Activated CD4-positive, alpha-beta T cell treated with anti-CD3 and anti-CD28 coated beads for 36 hours (primary cell): ENCODE data around the gene NTN3. TPM values are rescaled to one million over a fixed set of nuclear protein-coding genes. Genes with fewer than 3 reads are reported as not detected.

Experiments used
- ATAC-seq: fragments of 200-7000 bp; cut with Tn5 transposase; one replicate; pipeline ENCODE4 v1.10.0; 2021; ENCODE audit warnings: mild to moderate bottlenecking, moderate library complexity
- CTCF ChIA-PET: fragments of 350-600 bp; sonication (Branson Sonifier 250); formaldehyde crosslinking; loops from one replicate; lab custom pipeline; 2021; ENCODE audit warnings: antibody characterized with exemption; lab: Charles Lee
- POLR2A ChIA-PET: fragments of 350-600 bp; sonication (Branson Sonifier 250); formaldehyde crosslinking; loops from one replicate; lab custom pipeline; 2021; ENCODE audit warnings: antibody characterized with exemption, inconsistent platforms; lab: Charles Lee
- DNase-seq: peaks from one replicate; pipeline ENCODE4 v3.0.0-alpha.2; 2020
- H3K27ac Mint-ChIP-seq: one replicate; pipeline ENCODE4 v1.8.0; 2021; ENCODE audit warnings: mixed read lengths
- H3K27me3 Mint-ChIP-seq: one replicate; pipeline ENCODE4 v1.8.0; 2021; ENCODE audit warnings: mixed read lengths
- H3K36me3 Mint-ChIP-seq: one replicate; pipeline ENCODE4 v1.8.0; 2021; ENCODE audit warnings: low read depth, mixed read lengths
- H3K4me1 Mint-ChIP-seq: one replicate; pipeline ENCODE4 v1.8.0; 2021; ENCODE audit warnings: mixed read lengths
- H3K4me3 Mint-ChIP-seq: one replicate; pipeline ENCODE4 v1.8.0; 2021; ENCODE audit warnings: mild to moderate bottlenecking, moderate library complexity, mixed read lengths
- H3K9me3 Mint-ChIP-seq: one replicate; pipeline ENCODE4 v1.8.0; 2021; ENCODE audit warnings: low read depth, mixed read lengths
- intact Hi-C, 2 experiments: fragments of 100-400 bp; cut with DNase I in 1 of 2; cut with micrococcal nuclease in 1 of 2; formaldehyde crosslinking; loops; one replicate each; pipeline versions ENCODE4 v1.14.2 to v1.15.1; 2022 to 2024; cut with DNase I, micrococcal nuclease
- total RNA-seq, 2 experiments: library from RNA; stranded (reverse); gene quantifications; one replicate each; pipeline ENCODE4 v1.2.3, GENCODE V29; 2021

NTN3 gene
- total RNA-seq, 2 experiments from 2014 or later, result not detected

DNA sequence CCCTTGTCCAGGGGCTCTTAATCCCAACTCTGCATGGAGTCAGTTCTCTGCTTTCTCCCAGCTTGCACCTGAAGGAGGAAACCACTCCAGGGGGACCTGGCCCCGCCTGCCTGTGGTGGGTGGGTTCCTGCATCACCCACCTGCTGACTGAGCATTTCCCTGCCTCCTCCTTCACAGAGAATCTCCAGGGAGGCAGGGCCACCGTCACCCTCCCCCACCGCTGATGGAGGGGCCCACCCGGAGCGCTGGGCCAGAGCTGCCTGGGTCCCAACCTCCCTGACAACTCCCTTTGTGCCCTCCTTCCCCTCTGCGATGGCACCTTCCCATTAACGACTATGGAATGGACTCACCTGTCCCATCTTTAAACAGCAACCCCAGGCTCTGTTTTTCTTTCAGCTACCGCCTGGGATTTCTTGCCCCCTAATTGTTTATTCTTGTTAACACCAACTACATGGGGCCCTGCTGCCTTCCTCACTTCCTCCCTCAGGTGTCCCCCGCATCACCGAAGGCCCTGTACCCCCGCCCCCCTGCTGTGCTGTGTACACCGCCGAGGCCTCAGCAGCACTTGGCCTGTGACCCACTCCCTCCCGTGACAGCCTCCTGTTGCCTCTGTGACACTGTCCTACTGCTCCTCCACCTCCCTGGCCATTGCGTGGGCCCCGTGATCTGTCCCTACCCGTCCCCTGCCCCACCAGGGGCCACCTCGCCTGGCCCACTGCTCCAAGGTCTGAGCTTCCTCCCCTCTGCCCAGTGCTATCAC is 12.0 kb upstream of the NTN3 start:
- intact Hi-C loops, result loop anchor here in 1 of 2 experiments (1.0 kb wide), 1 partner anchor 42 kb away; no protein-coding TSS in a partner anchor
- peaks cover 6% of the 10 kb centered on the region for H3K4me1 Mint-ChIP-seq
- no peaks in the 10 kb centered on the region for H3K27me3 Mint-ChIP-seq
- CTCF ChIA-PET, result interaction anchor here (0.8 to 0.9 kb wide), 2 partner anchors 30 to 42 kb away, joined by 3 read pairs; partner anchors contain the start of gene CCNF
- peak overlapping the region; percentile 67 for H3K27ac Mint-ChIP-seq
- H3K9me3 Mint-ChIP-seq, result no peaks in the 10 kb centered on the region
- peak overlapping the region; percentile 73 for H3K4me3 Mint-ChIP-seq
- no peak for ATAC-seq
- peaks cover 17% of the 10 kb centered on the region for H3K36me3 Mint-ChIP-seq
- POLR2A ChIA-PET, result interaction anchor here (0.6 to 1.5 kb wide), 4 partner anchors 30 to 304 kb away, joined by 3 to 6 read pairs (median 4); partner anchors contain the start of genes ABCA3, CCNF and TRAF7
- DNase-seq, result no peak

DNA sequence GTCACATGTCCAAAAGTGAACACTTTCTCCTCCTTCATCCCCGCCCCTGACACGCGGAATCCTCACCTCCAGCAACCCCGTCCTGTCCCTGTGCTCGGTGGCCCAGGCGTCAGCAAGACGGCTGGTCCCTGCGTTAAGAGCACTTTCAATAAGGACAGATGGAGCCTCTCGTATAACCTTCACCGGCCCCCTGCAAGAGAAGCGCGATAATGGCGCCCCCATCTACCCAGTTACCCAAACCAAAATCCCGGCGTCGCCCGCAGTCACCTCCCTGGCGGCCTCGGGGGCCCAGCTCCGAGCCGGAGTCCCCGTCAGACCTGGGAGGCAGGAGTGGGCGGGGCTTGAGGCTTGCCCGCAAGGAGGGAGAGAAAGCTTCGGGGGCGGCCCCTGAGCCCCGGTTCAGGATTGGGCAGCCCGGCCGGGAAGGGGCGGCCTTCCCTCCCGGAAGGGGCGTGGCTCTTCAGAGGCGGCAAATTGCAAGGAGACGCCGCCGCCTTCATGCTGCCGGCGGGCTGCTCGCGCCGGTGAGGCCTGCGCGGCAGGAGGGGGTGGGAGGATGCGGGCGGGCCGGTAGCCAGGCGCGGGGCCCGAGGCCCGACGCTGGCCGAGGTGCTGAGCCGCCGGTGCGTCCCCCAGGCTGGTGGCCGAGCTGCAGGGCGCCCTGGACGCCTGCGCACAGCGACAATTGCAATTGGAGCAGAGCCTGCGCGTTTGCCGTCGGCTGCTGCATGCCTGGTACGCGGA is 11.3 kb upstream of the NTN3 start, which contains the start of gene TEDC2:
TSS of gene TEDC2 (plus strand) at position 463 of the 744 bp plus-strand sequence. CDS start at position 499, 36 bp downstream.
- CTCF ChIA-PET, result interaction anchor here (0.6 to 0.9 kb wide), 3 partner anchors 31 to 42 kb away, joined by 3 read pairs; partner anchors contain the start of gene CCNF
- H3K27me3 Mint-ChIP-seq, result no peaks in the 10 kb centered on the region
- H3K4me1 Mint-ChIP-seq, result peaks cover 6% of the 10 kb centered on the region
- H3K4me3 Mint-ChIP-seq, result peak within 1 kb of the TSS; percentile 73
- peaks cover 17% of the 10 kb centered on the region for H3K36me3 Mint-ChIP-seq
- H3K27ac Mint-ChIP-seq, result peak within 1 kb of the TSS; percentile 67
- DNase-seq, result peak; percentile 99
- POLR2A ChIA-PET, result interaction anchor here (0.6 to 1.5 kb wide), 4 partner anchors 30 to 304 kb away, joined by 3 to 6 read pairs (median 4); partner anchors contain the start of genes ABCA3, CCNF and TRAF7
- ATAC-seq, result peak; percentile 98
- intact Hi-C loops, result loop anchor here (1.0 to 5.0 kb wide), 9 partner anchors 14 to 192 kb away; partner anchors contain the start of genes ABCA3 (in 1 of the 2), ATP6V0C (in 1 of the 2), CCNF (in 1 of the 2) and RNPS1 (in 1 of the 2)
- no peaks in the 10 kb centered on the region for H3K9me3 Mint-ChIP-seq

DNA sequence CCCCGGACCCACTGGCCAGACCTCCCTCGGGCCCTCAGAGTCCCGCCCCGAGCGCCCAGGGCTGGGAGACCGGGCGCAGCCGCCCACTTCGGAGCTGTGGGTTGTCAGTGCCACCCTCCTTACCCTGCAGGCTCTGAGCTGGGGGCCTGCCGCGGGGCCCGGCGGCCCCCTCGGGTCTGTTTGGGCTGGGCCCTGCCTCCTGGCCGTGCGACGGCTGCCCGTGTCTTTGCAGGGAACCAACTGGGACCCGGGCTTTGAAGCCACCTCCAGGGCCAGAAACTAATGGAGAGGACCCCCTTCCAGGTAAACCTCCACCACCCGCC is 10.7 kb upstream of the NTN3 start:
- Mint-ChIP-seq H3K4me1 (peaks cover 6% of the 10 kb centered on the region), H3K27ac (no peak overlapping the region), H3K4me3 (peak overlapping the region; percentile 73), H3K27me3 (no peaks in the 10 kb centered on the region), H3K36me3 (peaks cover 14% of the 10 kb centered on the region), H3K9me3 (no peaks in the 10 kb centered on the region)
- CTCF ChIA-PET, result interaction anchor here (0.6 kb wide), 1 partner anchor 38 kb away, joined by 3 read pairs; no protein-coding TSS in a partner anchor
- POLR2A ChIA-PET, result interaction anchor here (1.1 to 1.5 kb wide), 2 partner anchors 120 to 305 kb away, joined by 4 to 6 read pairs; partner anchors contain the start of genes ABCA3 and TRAF7
- intact Hi-C loops, result loop anchor here (1.0 to 5.0 kb wide), 8 partner anchors 14 to 192 kb away; partner anchors contain the start of genes ABCA3 (in 1 of the 2), ATP6V0C (in 1 of the 2), CCNF (in 1 of the 2) and RNPS1 (in 1 of the 2)
- ATAC-seq, result no peak
- no peak for DNase-seq

DNA sequence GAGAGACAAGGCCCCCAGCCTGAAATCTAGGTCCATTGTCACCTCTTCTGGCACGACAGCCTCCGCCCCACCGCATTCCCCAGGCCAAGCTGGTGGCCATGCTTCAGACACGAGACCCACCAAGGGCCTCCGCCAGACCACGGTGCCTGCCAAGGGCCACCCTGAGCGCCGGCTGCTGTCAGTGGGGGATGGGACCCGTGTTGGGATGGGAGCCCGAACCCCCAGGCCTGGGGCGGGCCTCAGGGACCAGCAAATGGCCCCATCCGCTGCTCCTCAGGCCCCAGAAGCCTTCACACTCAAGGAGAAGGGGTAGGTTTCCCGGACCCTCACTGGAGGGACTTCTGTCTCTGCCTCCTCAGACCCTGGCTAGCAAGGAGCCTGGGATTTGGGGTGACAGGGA is 10.2 kb upstream of the NTN3 start:
- ChIA-PET POLR2A (interaction anchor here (1.5 kb wide), 1 partner anchor 306 kb away, joined by 6 read pairs; the partner anchor contains the start of gene TRAF7), CTCF (no interaction called here)
- intact Hi-C loops, result loop anchor here (1.0 to 5.0 kb wide), 8 partner anchors 13 to 193 kb away; partner anchors contain the start of genes ABCA3 (in 1 of the 2), ATP6V0C (in 1 of the 2), CCNF (in 1 of the 2) and RNPS1 (in 1 of the 2)
- Mint-ChIP-seq H3K4me1 (peaks cover 6% of the 10 kb centered on the region), H3K27ac (no peak overlapping the region), H3K27me3 (no peaks in the 10 kb centered on the region), H3K36me3 (peaks cover 13% of the 10 kb centered on the region), H3K4me3 (peak overlapping the region; percentile 73), H3K9me3 (no peaks in the 10 kb centered on the region)
- no peak for ATAC-seq
- no peak for DNase-seq

DNA sequence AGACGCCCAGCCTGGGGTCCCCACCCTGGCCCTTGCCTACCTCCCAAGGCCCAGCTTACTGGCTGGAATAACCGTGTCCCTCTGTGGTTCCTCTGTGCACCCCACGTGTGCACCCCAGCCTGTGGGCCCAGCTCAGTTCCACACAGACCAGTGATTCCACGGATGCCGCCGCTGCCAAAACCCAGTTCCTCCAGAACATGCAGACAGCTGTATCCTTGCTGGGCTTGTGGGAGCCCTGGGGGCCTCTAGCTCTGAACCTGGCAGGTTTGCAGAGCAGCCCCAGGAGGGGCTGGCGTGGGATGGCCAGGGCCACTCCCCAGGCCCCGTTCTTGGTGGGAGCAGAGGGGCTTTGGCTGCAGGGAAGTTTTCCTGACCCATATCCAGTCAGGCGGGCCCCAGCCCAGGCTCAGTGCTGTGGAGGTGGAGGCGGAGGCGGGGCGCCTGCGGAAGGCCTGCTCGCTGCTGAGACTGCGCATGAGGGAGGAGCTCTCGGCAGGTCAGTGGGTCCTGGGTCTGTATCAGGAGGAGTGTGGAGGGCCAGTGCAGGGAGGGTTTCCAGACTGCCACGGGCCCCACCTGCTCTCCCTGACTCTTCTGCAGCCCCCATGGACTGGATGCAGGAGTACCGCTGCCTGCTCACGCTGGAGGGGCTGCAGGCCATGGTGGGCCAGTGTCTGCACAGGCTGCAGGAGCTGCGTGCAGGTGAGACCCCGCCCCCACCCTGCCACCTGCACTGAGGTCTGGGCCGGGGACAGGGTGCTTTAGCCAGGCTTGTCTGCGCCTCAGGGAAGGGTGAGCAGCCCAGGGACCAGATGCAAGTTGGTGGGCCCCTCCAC is 8.8 kb upstream of the NTN3 start:
- CTCF ChIA-PET, result no interaction called here
- DNase-seq (no peak), ATAC-seq (no peak)
- H3K27ac Mint-ChIP-seq, result no peak overlapping the region
- peaks cover 2% of the 10 kb centered on the region for H3K27me3 Mint-ChIP-seq
- POLR2A ChIA-PET, result no interaction called here
- H3K9me3 Mint-ChIP-seq, result no peaks in the 10 kb centered on the region
- peaks cover 4% of the 10 kb centered on the region for H3K36me3 Mint-ChIP-seq
- intact Hi-C loops, result loop anchor here in 1 of 2 experiments (5.0 kb wide), 1 partner anchor 40 kb away; no protein-coding TSS in a partner anchor
- no peak overlapping the region for H3K4me3 Mint-ChIP-seq
- peaks cover 6% of the 10 kb centered on the region for H3K4me1 Mint-ChIP-seq

DNA sequence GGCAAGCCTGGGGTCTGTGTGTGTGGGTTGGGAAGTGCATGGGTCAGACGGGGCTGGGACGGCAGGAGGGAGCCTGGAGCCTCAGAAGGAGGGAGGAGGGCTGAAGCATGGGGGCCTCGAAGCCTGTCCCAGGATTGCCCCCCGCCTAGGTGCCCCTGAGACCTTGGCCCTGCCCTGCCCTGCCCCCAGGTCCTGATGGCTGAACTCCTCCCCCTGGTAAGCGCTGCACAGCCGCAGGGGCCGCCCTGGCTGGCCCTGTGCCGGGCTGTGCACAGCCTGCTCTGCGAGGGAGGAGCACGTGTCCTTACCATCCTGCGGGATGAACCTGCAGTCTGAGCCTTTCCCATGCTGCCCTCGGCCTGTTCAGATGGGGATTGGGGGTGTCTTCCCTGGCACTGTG is 6.8 kb upstream of the NTN3 start:
- Mint-ChIP-seq H3K27me3 (peaks cover 7% of the 10 kb centered on the region), H3K27ac (no peak overlapping the region), H3K9me3 (no peaks in the 10 kb centered on the region), H3K4me1 (peaks cover 4% of the 10 kb centered on the region), H3K36me3 (peaks cover 2% of the 10 kb centered on the region), H3K4me3 (no peak overlapping the region)
- ATAC-seq (no peak), DNase-seq (no peak)
- ChIA-PET POLR2A (no interaction called here), CTCF (no interaction called here)
- intact Hi-C loops, result loop anchor here in 1 of 2 experiments (5.0 kb wide), 1 partner anchor 38 kb away; no protein-coding TSS in a partner anchor

DNA sequence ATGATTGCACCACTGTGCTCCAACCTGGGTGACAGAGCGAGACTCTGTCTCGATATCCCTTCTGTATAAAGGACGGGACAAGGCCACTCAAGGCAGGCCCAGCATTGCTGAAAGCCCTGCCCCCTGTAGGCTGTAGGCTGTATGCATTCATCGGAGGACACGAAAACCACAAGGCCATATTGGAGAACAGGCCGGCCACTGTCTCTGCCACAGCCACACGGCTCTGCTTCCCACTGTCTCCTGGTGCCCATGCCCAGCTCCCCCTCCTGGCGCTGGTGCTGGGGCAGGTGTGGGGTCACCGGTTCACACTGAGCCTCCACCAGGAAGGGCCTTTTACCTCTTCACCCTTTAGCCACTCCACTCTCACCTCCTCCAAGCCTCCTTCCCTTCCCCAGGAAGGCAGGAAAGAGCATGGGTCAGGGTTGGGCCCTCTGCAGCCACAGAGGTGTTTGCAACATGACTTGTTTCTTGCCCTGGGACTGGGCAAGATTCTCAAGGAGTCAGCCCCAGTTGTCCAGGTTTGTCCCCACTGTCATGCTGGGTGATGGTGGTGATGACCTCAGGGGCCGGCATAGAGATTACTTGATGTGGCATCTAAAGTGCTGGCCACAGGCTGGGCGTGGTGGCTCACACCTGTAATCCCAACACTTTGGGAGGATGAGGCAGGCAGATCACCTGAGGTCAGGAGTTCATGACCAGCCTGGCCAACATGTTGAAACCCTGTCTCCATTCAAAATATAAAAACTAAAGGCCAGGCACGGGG is 5.3 kb upstream of the NTN3 start:
- DNase-seq, result no peak
- peaks cover 2% of the 10 kb centered on the region for H3K36me3 Mint-ChIP-seq
- peaks cover 19% of the 10 kb centered on the region for H3K27me3 Mint-ChIP-seq
- H3K4me1 Mint-ChIP-seq, result no peaks in the 10 kb centered on the region
- ChIA-PET CTCF (no interaction called here), POLR2A (no interaction called here)
- intact Hi-C loops, result no loop called here
- no peak overlapping the region for H3K27ac Mint-ChIP-seq
- H3K9me3 Mint-ChIP-seq, result no peaks in the 10 kb centered on the region
- ATAC-seq, result no peak
- H3K4me3 Mint-ChIP-seq, result no peak overlapping the region

DNA sequence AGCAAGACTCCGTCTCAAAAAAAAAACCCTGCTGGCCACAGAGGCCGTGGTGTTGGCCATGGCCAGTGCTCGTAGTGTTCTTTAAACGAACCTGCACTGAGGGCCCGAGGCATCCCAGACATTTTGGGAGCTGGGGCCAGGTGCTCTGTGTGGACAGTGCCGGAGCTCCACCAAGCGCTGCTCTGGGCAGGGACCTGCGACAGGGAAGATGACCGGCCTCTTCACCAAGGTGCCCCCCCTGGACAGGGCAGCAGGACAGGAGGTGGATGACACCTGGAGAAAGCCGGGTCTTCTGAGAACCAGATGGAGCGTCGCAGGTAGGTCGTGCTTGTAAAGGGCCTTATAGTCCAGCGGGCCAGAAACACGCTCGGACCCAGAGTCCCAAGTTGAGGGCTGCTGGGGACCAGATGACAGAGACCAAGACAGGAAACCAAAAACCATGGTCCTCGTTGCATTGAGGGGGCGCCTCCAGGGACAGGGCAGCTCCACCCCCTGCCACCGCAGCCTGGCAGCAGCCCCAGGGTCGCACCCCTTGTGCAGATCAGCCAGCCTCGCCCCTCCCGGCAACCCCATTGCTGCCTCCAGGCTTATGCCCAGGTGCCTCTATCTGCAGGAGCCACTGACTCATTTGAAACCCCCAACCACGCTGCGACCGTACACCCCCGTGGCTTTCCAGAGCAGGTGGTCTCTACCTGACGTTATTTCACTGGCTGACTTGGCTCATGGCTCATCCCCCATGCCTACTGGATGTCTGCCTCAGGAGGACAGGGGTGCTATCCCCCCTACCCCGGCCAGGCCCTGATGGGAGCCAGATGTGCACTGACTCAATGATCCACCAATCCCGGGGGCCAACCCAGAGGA is 4.2 kb upstream of the NTN3 start:
- Mint-ChIP-seq H3K27ac (no peak overlapping the region), H3K36me3 (peaks cover 2% of the 10 kb centered on the region), H3K4me3 (no peak overlapping the region), H3K27me3 (peaks cover 19% of the 10 kb centered on the region), H3K4me1 (no peaks in the 10 kb centered on the region), H3K9me3 (no peaks in the 10 kb centered on the region)
- intact Hi-C loops, result no loop called here
- ATAC-seq (peak; percentile 3), DNase-seq (no peak)
- ChIA-PET POLR2A (no interaction called here), CTCF (no interaction called here)

DNA sequence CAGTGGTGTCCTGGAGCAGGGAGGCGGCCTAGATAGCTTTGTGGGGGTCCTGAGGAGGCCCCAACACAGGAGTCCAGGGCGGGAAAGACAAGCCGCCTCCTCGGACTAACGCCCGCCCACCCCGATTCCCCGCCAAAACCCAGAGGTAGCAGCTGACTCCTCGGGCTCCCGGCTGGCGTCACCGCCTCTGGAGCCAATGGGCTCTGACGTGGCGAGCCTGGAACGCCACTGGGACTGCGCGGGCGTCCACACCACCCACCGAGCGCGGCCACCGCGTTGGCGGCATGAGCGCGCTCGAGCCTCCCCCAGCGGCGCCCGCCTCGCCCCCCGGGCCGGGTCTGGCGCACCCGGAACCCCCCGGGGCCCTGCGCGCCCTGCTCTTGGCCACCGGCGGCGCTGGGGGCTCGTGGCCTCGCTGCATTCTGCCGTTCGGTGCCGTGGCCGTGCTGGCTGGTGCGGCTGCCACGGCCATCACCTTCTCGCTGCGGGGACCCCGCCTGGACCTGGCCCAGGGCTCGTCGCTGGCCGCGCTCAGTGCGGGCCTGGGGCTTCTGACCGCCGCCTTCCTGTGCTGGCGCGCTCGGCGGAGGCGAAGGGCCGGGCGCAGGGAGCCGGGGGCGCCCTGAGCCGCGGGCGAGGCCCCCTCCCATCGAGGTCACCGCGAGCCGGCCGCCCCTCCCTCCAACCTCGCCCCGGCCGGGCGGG is 3.4 kb upstream of the NTN3 start:
- peak; percentile 61 for DNase-seq
- POLR2A ChIA-PET, result no interaction called here
- H3K4me1 Mint-ChIP-seq, result no peaks in the 10 kb centered on the region
- H3K27ac Mint-ChIP-seq, result no peak overlapping the region
- intact Hi-C loops, result no loop called here
- H3K27me3 Mint-ChIP-seq, result peaks cover 20% of the 10 kb centered on the region
- H3K9me3 Mint-ChIP-seq, result no peaks in the 10 kb centered on the region
- no peak overlapping the region for H3K4me3 Mint-ChIP-seq
- H3K36me3 Mint-ChIP-seq, result peaks cover 2% of the 10 kb centered on the region
- CTCF ChIA-PET, result interaction anchor here (1.0 kb wide), 1 partner anchor 40 kb away, joined by 3 read pairs; no protein-coding TSS in a partner anchor
- peak; percentile 31 for ATAC-seq
